Sigmoid colon (tissue), 4 donors: ENCODE results near the gene TSSK6.

Experiments
- POLR2A ChIP-seq, 2 donors: fragments of 450-650 bp; IDR thresholded peaks; one replicate each; pipeline ENCODE4 v1.6.1; 2016; ENCODE audit warnings: antibody characterized with exemption in 2 of 2, mild to moderate bottlenecking in 2 of 2, moderate library complexity in 2 of 2
- POLR2AphosphoS5 ChIP-seq, 4 donors: sonication (generic); formaldehyde crosslinking; IDR thresholded peaks; one replicate each; pipeline ENCODE4 v1.6.1; 2017; ENCODE audit warnings: antibody characterized with exemption in 4 of 4
- TF ChIP-seq, protein P1 (sequence below), 4 experiments: fragments of 450-650 bp in 3 of 4; fragments of 200-600 bp in 1 of 4; IDR thresholded peaks; one replicate each; pipeline ENCODE4 v1.5.1; 2016 to 2019; ENCODE audit warnings: antibody characterized with exemption in 4 of 4, mild to moderate bottlenecking in 3 of 4, moderate library complexity in 2 of 4

DNA sequence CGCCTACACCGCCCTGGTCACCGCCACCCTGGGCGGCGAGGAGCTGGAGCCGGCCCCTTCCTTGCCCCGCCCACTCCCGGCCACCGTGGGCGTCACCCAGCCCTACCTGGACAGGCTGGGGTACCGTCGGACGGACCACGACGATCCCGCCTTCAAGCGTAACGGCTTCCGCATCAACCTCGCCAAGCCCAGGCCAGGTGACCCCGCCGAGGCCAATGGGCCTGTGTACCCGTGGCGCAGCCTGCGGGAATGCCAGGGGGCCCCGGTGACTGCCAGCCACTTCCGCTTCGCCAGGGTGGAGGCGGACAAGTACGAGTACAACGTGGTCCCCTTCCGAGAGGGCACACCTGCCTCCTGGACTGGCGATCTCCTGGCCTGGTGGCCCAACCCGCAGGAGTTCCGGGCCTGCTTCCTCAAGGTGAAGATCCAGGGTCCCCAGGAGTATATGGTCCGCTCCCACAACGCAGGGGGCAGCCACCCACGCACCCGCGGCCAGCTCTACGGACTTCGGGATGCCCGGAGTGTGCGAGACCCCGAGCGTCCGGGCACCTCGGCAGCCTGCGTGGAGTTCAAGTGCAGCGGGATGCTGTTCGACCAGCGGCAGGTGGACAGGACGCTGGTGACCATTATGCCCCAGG is 29.7 kb upstream of the TSSK6 start:
- TF ChIP-seq POLR2AphosphoS5 (IDR thresholded peaks at IDR 0.05) = no peak
- TF ChIP-seq, protein P1, sequence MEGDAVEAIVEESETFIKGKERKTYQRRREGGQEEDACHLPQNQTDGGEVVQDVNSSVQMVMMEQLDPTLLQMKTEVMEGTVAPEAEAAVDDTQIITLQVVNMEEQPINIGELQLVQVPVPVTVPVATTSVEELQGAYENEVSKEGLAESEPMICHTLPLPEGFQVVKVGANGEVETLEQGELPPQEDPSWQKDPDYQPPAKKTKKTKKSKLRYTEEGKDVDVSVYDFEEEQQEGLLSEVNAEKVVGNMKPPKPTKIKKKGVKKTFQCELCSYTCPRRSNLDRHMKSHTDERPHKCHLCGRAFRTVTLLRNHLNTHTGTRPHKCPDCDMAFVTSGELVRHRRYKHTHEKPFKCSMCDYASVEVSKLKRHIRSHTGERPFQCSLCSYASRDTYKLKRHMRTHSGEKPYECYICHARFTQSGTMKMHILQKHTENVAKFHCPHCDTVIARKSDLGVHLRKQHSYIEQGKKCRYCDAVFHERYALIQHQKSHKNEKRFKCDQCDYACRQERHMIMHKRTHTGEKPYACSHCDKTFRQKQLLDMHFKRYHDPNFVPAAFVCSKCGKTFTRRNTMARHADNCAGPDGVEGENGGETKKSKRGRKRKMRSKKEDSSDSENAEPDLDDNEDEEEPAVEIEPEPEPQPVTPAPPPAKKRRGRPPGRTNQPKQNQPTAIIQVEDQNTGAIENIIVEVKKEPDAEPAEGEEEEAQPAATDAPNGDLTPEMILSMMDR (IDR thresholded peaks at IDR 0.05) = no peak
- no peak for TF ChIP-seq POLR2A (IDR thresholded peaks at IDR 0.05)
